ENCODE results near the gene HSFY1.
"Not testable (repeated sequence)": the region's sequence is repeated elsewhere in the genome, so short reads cannot be mapped to it uniquely, and the experiment has no call there.

HSFY1 gene, protein sequence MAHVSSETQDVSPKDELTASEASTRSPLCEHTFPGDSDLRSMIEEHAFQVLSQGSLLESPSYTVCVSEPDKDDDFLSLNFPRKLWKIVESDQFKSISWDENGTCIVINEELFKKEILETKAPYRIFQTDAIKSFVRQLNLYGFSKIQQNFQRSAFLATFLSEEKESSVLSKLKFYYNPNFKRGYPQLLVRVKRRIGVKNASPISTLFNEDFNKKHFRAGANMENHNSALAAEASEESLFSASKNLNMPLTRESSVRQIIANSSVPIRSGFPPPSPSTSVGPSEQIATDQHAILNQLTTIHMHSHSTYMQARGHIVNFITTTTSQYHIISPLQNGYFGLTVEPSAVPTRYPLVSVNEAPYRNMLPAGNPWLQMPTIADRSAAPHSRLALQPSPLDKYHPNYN

GRCh38 chrY:18546420-18546819, at the start of gene HSFY1:
TSS of gene HSFY1 (plus strand) at chrY:18546720. CDS start at chrY:18546788, 68 bp downstream.
- DNase-seq; intact Hi-C loops (cut with DNase I): not testable (repeated sequence)

DNA sequence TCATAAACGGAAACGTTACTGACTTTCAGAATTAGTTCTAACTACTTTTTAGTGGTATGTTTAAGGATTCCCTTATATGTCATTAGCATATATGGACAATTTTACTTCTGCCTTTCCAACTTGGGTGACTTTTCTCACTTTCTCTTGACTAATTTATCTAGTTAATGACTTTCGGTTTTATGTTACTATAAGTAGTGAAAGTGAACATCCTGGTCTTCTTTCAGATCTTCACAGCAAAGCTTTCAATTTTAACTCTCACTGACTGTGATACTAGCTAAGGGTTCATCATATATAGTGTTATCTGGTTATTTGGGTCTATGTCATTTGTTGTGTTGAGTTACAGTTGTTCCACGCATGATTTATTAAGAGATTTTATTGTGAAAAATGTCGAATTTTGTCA, 42.3 kb upstream of the HSFY1 start:
- DNase-seq; intact Hi-C loops (cut with DNase I): not testable (repeated sequence)

GRCh38 chrY:18530995-18531655, 15.4 kb upstream of the HSFY1 start:
- intact Hi-C loops (cut with DNase I); DNase-seq: not testable (repeated sequence)

GRCh38 chrY:18538952-18539351, 7.6 kb upstream of the HSFY1 start:
- intact Hi-C loops (cut with DNase I); DNase-seq: not testable (repeated sequence)

DNA sequence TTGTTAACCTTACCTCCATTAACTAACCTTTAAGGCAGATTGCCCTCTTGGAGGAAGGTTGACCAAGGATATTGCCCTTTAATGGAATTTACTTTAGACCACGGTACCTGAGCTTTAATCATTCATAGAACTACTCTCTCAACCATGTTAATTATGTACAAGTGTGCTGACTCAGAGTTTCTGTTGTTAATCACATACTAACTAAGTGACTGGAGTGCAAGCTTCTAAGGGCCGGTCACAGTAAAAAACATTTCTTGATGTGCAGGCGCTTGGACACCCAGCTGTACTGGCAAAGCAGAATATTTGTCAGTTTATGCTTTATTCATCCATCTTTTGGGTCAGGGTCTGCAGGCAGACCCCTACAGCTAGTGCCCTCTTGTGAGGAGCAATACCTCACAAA, 6.6 kb downstream of the HSFY1 start:
- intact Hi-C loops (cut with DNase I); DNase-seq: not testable (repeated sequence)

DNA sequence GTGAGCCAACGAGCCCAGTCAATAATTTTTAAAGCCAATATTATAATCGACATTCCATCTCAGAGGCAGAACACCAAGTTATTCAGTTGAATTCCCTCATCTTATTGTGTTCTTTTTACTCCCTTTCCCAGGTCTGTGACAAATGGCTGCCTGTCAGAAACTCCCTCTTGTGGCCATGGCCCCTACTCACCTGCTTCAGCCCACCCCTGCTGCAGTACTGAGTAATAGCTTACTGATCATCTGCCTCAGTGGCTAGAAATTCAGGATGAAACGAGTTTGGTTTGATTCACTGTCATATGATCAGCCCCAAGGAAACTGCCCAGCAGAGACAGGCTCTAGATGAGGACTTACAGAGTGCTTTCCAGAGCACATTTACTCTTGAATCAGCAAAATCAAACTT, 19.4 kb downstream of the HSFY1 start:
- intact Hi-C loops (cut with DNase I); DNase-seq: not testable (repeated sequence)
